A549 (cell line): ENCODE measurements around the gene VPS37D. TPM values are rescaled to one million over a fixed set of nuclear protein-coding genes. Genes with fewer than 3 reads are reported as not detected.

Source experiments
- ATAC-seq, 2 experiments: fragments of 200-7000 bp in 1 of 2; fragments of >200 bp in 1 of 2; cut with Nextera tagmentation in 1 of 2; cut with Tn5 transposase in 1 of 2; 3 replicates each; pipeline versions ENCODE4 v1.8.0 to v1.9.1; 2018 to 2020; ENCODE audit warnings: mild to moderate bottlenecking in 1 of 2, moderate library complexity in 1 of 2
- CTCF ChIA-PET: fragments of 300-600 bp; sonication (Branson Sonifier 250); formaldehyde crosslinking; extraction: SDS; loops from one replicate; lab custom pipeline; 2021; ENCODE audit warnings: antibody characterized with exemption, inconsistent platforms; lab: Yijun Ruan, JAX
- POLR2A ChIA-PET: fragments of 350-600 bp; formaldehyde crosslinking; extraction: SDS; loops from one replicate; lab custom pipeline; 2021; ENCODE audit warnings: antibody characterized with exemption, inconsistent platforms; lab: Yijun Ruan, JAX
- DNase-seq, 2 experiments: peaks; one replicate each; pipeline versions ENCODE4 v3.0.0 to v3.0.0-alpha.2; 2011 to 2016; ENCODE audit warnings: low read depth in 1 of 2, low spot score in 1 of 2
- FAIRE-seq: peaks from 2 replicates; lab custom pipeline; 2011; peaks lifted over from hg19 to GRCh38; lab: Jason Lieb, UNC
- H3K27ac ChIP-seq, 2 experiments: fragments of >200 bp; sonication (Bioruptor Twin); formaldehyde crosslinking; 3 replicates each; pipeline ENCODE4 v1.5.1; 2016 to 2017
- H3K4me1 ChIP-seq: fragments of >200 bp; sonication (Bioruptor Twin); formaldehyde crosslinking; 3 replicates; pipeline ENCODE4 v1.6.1; 2016
- H3K4me2 ChIP-seq: fragments of >200 bp; sonication (Bioruptor Twin); formaldehyde crosslinking; 3 replicates; pipeline ENCODE4 v1.6.1; 2016
- H3K4me3 ChIP-seq: fragments of >200 bp; sonication (Bioruptor Twin); formaldehyde crosslinking; 3 replicates; pipeline ENCODE4 v1.5.1; 2016
- H3K9me3 ChIP-seq: fragments of >200 bp; sonication (Bioruptor Twin); formaldehyde crosslinking; 3 replicates; pipeline ENCODE4 v1.6.1; 2016
- BHLHE40 ChIP-seq: IDR thresholded peaks from 2 replicates; pipeline ENCODE4 v1.6.1; 2012; ENCODE audit warnings: low read depth, low read length, inconsistent platforms
- CEBPB ChIP-seq, 2 experiments: fragments of >200 bp in 1 of 2; sonication (Bioruptor Twin) in 1 of 2; formaldehyde crosslinking in 1 of 2; IDR thresholded peaks; 2 replicates each; pipeline ENCODE4 v1.6.1; 2012 to 2016
- CHD2 ChIP-seq: fragments of 150-350 bp; IDR thresholded peaks from 2 replicates; pipeline ENCODE4 v1.6.1; 2014; ENCODE audit warnings: low read length; ENCODE audit not compliant: partially characterized antibody
- E2F6 ChIP-seq: IDR thresholded peaks from 2 replicates; pipeline ENCODE4 v1.6.1; 2012; ENCODE audit warnings: low read depth, borderline replicate concordance
- ELK1 ChIP-seq: fragments of 150-350 bp; IDR thresholded peaks from 2 replicates; pipeline ENCODE4 v1.6.1; 2014; ENCODE audit warnings: low read depth, mild to moderate bottlenecking, low read length
- ESRRA ChIP-seq: fragments of 150-350 bp; IDR thresholded peaks from 2 replicates; pipeline ENCODE4 v1.6.1; 2014; ENCODE audit warnings: mild to moderate bottlenecking, low read length, borderline replicate concordance
- FOXS1 ChIP-seq: fragments of 250-450 bp; sonication (Bioruptor Pico); IDR thresholded peaks from 2 replicates; pipeline ENCODE4 v1.5.0; 2020; ENCODE audit warnings: mild to moderate bottlenecking, moderate library complexity
- HDAC2 ChIP-seq: fragments of 200-600 bp; sonication (generic); IDR thresholded peaks from 2 replicates; pipeline ENCODE4 v1.6.1; 2016
- HEYL ChIP-seq: fragments of 250-450 bp; sonication (Bioruptor Pico); IDR thresholded peaks from 2 replicates; pipeline ENCODE4 v1.8.0; 2021; ENCODE audit warnings: mild to moderate bottlenecking, moderate library complexity
- HOXA7 ChIP-seq: fragments of 250-450 bp; sonication (Bioruptor Pico); IDR thresholded peaks from 2 replicates; pipeline ENCODE4 v1.5.0; 2020; ENCODE audit warnings: mild to moderate bottlenecking, moderate library complexity
- HOXB13 ChIP-seq: fragments of 250-450 bp; sonication (Bioruptor Pico); IDR thresholded peaks from 2 replicates; pipeline ENCODE4 v1.5.0; 2020; ENCODE audit warnings: low read depth, mild to moderate bottlenecking, moderate library complexity
- HOXB5 ChIP-seq: fragments of 250-450 bp; sonication (Bioruptor Pico); IDR thresholded peaks from 2 replicates; pipeline ENCODE4 v1.5.0; 2020; ENCODE audit warnings: mild to moderate bottlenecking, moderate library complexity
- JUN ChIP-seq, 2 experiments: fragments of >200 bp; sonication (Bioruptor Twin); formaldehyde crosslinking; IDR thresholded peaks; 2 replicates in 1 of 2; 3 replicates in 1 of 2; pipeline ENCODE4 v1.6.1; 2016 to 2017
- KDM1A ChIP-seq: fragments of 200-600 bp; sonication (generic); IDR thresholded peaks from 2 replicates; pipeline ENCODE4 v1.6.1; 2016; ENCODE audit warnings: low read depth, mild to moderate bottlenecking
- MYC ChIP-seq: IDR thresholded peaks from 2 replicates; pipeline ENCODE4 v1.6.1; 2012; ENCODE audit warnings: mild to moderate bottlenecking, inconsistent platforms, low read length, improper control_type of control experiment, borderline replicate concordance
- PBX3 ChIP-seq: IDR thresholded peaks from 2 replicates; pipeline ENCODE4 v1.6.1; 2012
- RAD21 ChIP-seq, 2 experiments: fragments of >200 bp in 1 of 2; sonication (Bioruptor Twin) in 1 of 2; formaldehyde crosslinking in 1 of 2; IDR thresholded peaks in 1 of 2; conservative IDR thresholded peaks in 1 of 2; 2 replicates in 1 of 2; 3 replicates in 1 of 2; pipeline ENCODE4 v1.6.1; 2012 to 2018; ENCODE audit warnings: inconsistent platforms in 1 of 2
- RCOR1 ChIP-seq: fragments of 150-350 bp; IDR thresholded peaks from 2 replicates; pipeline ENCODE4 v1.6.1; 2014; ENCODE audit warnings: antibody characterized with exemption, low read length, low read depth
- RFX5 ChIP-seq: fragments of 450-650 bp; IDR thresholded peaks from 2 replicates; pipeline ENCODE4 v1.7.1; 2014; ENCODE audit warnings: antibody characterized with exemption, mild to moderate bottlenecking, moderate library complexity
- SMC3 ChIP-seq: fragments of >200 bp; sonication (Bioruptor Twin); formaldehyde crosslinking; IDR thresholded peaks from 3 replicates; pipeline ENCODE4 v1.6.1; 2018; ENCODE audit warnings: inconsistent platforms
- SREBF2 ChIP-seq: fragments of 450-650 bp; IDR thresholded peaks from 2 replicates; pipeline ENCODE4 v1.6.1; 2014; ENCODE audit warnings: mild to moderate bottlenecking, moderate library complexity
- ZFP36 ChIP-seq: fragments of 450-650 bp; IDR thresholded peaks from 2 replicates; pipeline ENCODE4 v1.6.1; 2014; ENCODE audit warnings: borderline replicate concordance; ENCODE audit not compliant: partially characterized antibody
- ZNF302 ChIP-seq: fragments of 250-450 bp; sonication (Bioruptor Pico); IDR thresholded peaks from 2 replicates; pipeline ENCODE4 v1.9.0; 2021; ENCODE audit warnings: inconsistent platforms, mild to moderate bottlenecking, moderate library complexity
- WGBS: methylation state at CpG from one replicate; pipeline ENCODE4 v1.1.6; 2017; ENCODE audit errors: missing lambda C conversion rate; 5-methylcytosine and 5-hydroxymethylcytosine counted together
- polyA plus RNA-seq, 4 experiments: library from polyadenylated mRNA; depleted of rRNA in 3 of 4; stranded (reverse); fragments of >200 nt; fragmentation: RNase III in 1 of 4; extraction: RNeasy Plus Mini Kit Qiagen cat#74134 plus additional on column Dnase treatment in 1 of 4; gene quantifications; 2 replicates in 3 of 4; 3 replicates in 1 of 4; pipeline ENCODE4 v1.2.3, GENCODE V29; 2011 to 2017
- TF ChIP-seq, protein P1 (sequence below): IDR thresholded peaks from 2 replicates; pipeline ENCODE4 v1.6.1; 2012

Gene VPS37D
- polyA plus RNA-seq, 2 of the 4 experiments (the other 2 are of a cell fraction): 2.6 to 3.3 TPM

- Histone ChIP-seq H3K4me1 (peaks cover 33% of the 10 kb centered on the region), H3K4me2 (peak overlapping the region; percentile 99; the same call in 2 of the 3 replicates), H3K4me3 (no peak overlapping the region), H3K27ac (no peak overlapping the region), H3K9me3 (no peaks in the 10 kb centered on the region)
- WGBS: 93% methylated on average over 7 of the region's 7 CpGs
- no peak for ATAC-seq
- no peak for DNase-seq
- no peak for FAIRE-seq
- ChIA-PET CTCF (interaction anchor here (0.8 to 2.3 kb wide), 3 partner anchors 12 to 45 kb away, joined by 3 to 7 read pairs (median 3); partner anchors contain the start of gene VPS37D), POLR2A (interaction anchor here (0.7 kb wide), 1 partner anchor 38 kb away, joined by 3 read pairs; no protein-coding TSS in a partner anchor)
- no peak for TF ChIP-seq E2F6
- no peak for TF ChIP-seq HOXA7 (CRISPR knock-in tag)
- TF ChIP-seq ELK1: no peak
- TF ChIP-seq KDM1A: no peak
- no peak for TF ChIP-seq RFX5
- TF ChIP-seq CHD2: no peak
- no peak for TF ChIP-seq CEBPB (IDR thresholded peaks at IDR 0.05)
Observed at GRCh38 chr7:73680501-73680900, 12.9 kb downstream of the VPS37D start.

DNA sequence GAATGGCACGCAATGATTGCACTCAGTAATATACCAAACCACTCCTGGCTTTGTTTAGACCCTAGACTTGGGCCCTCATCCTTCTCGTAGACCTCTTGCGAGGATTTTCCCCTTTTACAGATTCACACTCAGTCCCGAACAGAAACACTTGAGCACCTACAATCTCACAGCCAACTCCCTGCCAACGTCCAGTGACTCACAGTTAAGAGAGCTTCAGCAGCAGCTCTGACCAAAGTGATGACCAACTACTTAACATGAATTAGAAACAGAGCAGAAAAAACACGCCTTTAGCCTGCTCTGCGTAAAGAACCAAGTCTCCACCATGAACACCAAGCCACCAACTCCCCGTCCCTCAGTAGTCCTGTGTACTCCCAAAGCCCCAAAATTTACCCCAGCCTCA, 13.4 kb downstream of the VPS37D start:
- no peaks in the 10 kb centered on the region for H3K9me3 ChIP-seq
- no peak overlapping the region; the same call in 2 of the 3 replicates for H3K4me3 ChIP-seq
- H3K27ac ChIP-seq: no peak overlapping the region
- POLR2A ChIA-PET: interaction anchor here (0.7 kb wide), 1 partner anchor 37 kb away, joined by 3 read pairs; no protein-coding TSS in a partner anchor
- DNase-seq (no peak), ATAC-seq (no peak), FAIRE-seq (no peak)
- H3K4me2 ChIP-seq: peak overlapping the region; percentile 99
- 74% methylated on average over 8 of the region's 8 CpGs for WGBS
- peaks cover 33% of the 10 kb centered on the region for H3K4me1 ChIP-seq
- CTCF ChIA-PET: interaction anchor here (0.8 to 2.3 kb wide), 4 partner anchors 13 to 45 kb away, joined by 3 to 7 read pairs (median 3); partner anchors contain the start of gene VPS37D
- TF ChIP-seq ESRRA (no peak), SMC3 (no peak), PBX3 (no peak), CEBPB (IDR thresholded peaks at IDR 0.05) (no peak), SREBF2 (no peak), RCOR1 (no peak), HOXB5 (CRISPR knock-in tag) (no peak), KDM1A (no peak), CHD2 (no peak), ZNF302 (CRISPR knock-in tag) (no peak), HOXB13 (no peak), RFX5 (no peak), FOXS1 (CRISPR knock-in tag) (no peak), HDAC2 (no peak), ZFP36 (no peak), JUN (IDR thresholded peaks at IDR 0.05) (no peak)
- TF ChIP-seq, protein P1, sequence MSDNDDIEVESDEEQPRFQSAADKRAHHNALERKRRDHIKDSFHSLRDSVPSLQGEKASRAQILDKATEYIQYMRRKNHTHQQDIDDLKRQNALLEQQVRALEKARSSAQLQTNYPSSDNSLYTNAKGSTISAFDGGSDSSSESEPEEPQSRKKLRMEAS: no peak

GRCh38 chr7:73682745-73683055, 15.1 kb downstream of the VPS37D start:
- H3K4me2 ChIP-seq: peak overlapping the region; percentile 99
- no peaks in the 10 kb centered on the region for H3K9me3 ChIP-seq
- WGBS: 2% methylated on average over 15 of the region's 33 CpGs
- peaks cover 33% of the 10 kb centered on the region for H3K4me1 ChIP-seq
- TF ChIP-seq BHLHE40 (no peak), MYC (no peak), ELK1 (no peak), HEYL (no peak), RAD21 (conservative IDR thresholded peaks at IDR 0.05 in 1 of 2, IDR thresholded peaks at IDR 0.05 in 1 of 2) (no peak), FOXS1 (CRISPR knock-in tag) (no peak)
- TF ChIP-seq, protein P1: no peak
- CTCF ChIA-PET: no interaction called here
- peak; percentile 14 to 30; a peak in 5 of 6 replicates for ATAC-seq
- POLR2A ChIA-PET: no interaction called here
- H3K27ac ChIP-seq: peak overlapping the region; percentile 84 to 93
- no peak for FAIRE-seq
- peak overlapping the region; percentile 77 for H3K4me3 ChIP-seq
- DNase-seq: no peak
